ENCODE measurements around the gene PRDM11.

PRDM11 gene

GRCh38 chr11:45174168-45174835 is 27.9 kb downstream of the PRDM11 start:
- DNase-seq (ENCODE audit: low read depth in 1 of 2, low spot score in 1 of 2): no peak

GRCh38 chr11:45174963-45175362 is 28.5 kb downstream of the PRDM11 start:
- DNase-seq (ENCODE audit: low read depth in 1 of 2, low spot score in 1 of 2): no peak

- no peak for DNase-seq (ENCODE audit: low read depth in 1 of 2, low spot score in 1 of 2)
Measured at GRCh38 chr11:45176996-45177395, 30.6 kb downstream of the PRDM11 start.

GRCh38 chr11:45178223-45178622 is 31.8 kb downstream of the PRDM11 start:
- DNase-seq (ENCODE audit: low read depth in 1 of 2, low spot score in 1 of 2): no peak

GRCh38 chr11:45178890-45179671 is 32.6 kb downstream of the PRDM11 start:
- no peak for DNase-seq (ENCODE audit: low read depth in 1 of 2, low spot score in 1 of 2)

- no peak for DNase-seq (ENCODE audit: low read depth in 1 of 2, low spot score in 1 of 2)
Measured at GRCh38 chr11:45179686-45180178, 33.3 kb downstream of the PRDM11 start.

GRCh38 chr11:45180179-45180847 is 33.9 kb downstream of the PRDM11 start:
- no peak for DNase-seq (ENCODE audit: low read depth in 1 of 2, low spot score in 1 of 2)

GRCh38 chr11:45180848-45181192 is 34.4 kb downstream of the PRDM11 start:
- no peak for DNase-seq (ENCODE audit: low read depth in 1 of 2, low spot score in 1 of 2)

- no peak for DNase-seq (ENCODE audit: low read depth in 1 of 2, low spot score in 1 of 2)
Measured at GRCh38 chr11:45181193-45181888, 34.9 kb downstream of the PRDM11 start.

GRCh38 chr11:45181889-45182550 is 35.6 kb downstream of the PRDM11 start:
- no peak for DNase-seq (ENCODE audit: low read depth in 1 of 2, low spot score in 1 of 2)

GRCh38 chr11:45182902-45183301 is 36.5 kb downstream of the PRDM11 start:
- no peak for DNase-seq (ENCODE audit: low read depth in 1 of 2, low spot score in 1 of 2)

- no peak for DNase-seq (ENCODE audit: low read depth in 1 of 2, low spot score in 1 of 2)
Measured at GRCh38 chr11:45184640-45185039, 38.2 kb downstream of the PRDM11 start.

GRCh38 chr11:45185228-45185729 is 38.8 kb downstream of the PRDM11 start:
- no peak for DNase-seq (ENCODE audit: low read depth in 1 of 2, low spot score in 1 of 2)

- DNase-seq (ENCODE audit: low read depth in 1 of 2, low spot score in 1 of 2): no peak
Measured at GRCh38 chr11:45187375-45187774, 40.9 kb downstream of the PRDM11 start.

GRCh38 chr11:45188127-45188526 is 41.7 kb downstream of the PRDM11 start:
- no peak for DNase-seq (ENCODE audit: low read depth in 1 of 2, low spot score in 1 of 2)

GRCh38 chr11:45189230-45189629 is 42.8 kb downstream of the PRDM11 start:
- no peak for DNase-seq (ENCODE audit: low read depth in 1 of 2, low spot score in 1 of 2)

- no peak for DNase-seq (ENCODE audit: low read depth in 1 of 2, low spot score in 1 of 2)
Measured at GRCh38 chr11:45193695-45194094, 47.3 kb downstream of the PRDM11 start.

- no peak for DNase-seq (ENCODE audit: low read depth in 1 of 2, low spot score in 1 of 2)
Measured at GRCh38 chr11:45204761-45205160, 58.3 kb downstream of the PRDM11 start.

- DNase-seq (ENCODE audit: low read depth in 1 of 2, low spot score in 1 of 2): no peak
Measured at GRCh38 chr11:45205978-45206377, 59.5 kb downstream of the PRDM11 start.

- no peak for DNase-seq (ENCODE audit: low read depth in 1 of 2, low spot score in 1 of 2)
Measured at GRCh38 chr11:45208135-45208534, 61.7 kb downstream of the PRDM11 start.

Measured in activated T-helper 1 cell treated with anti-CD3 and anti-CD28 coated beads, Interleukin-2, amount 50 U/mL, for 16 hours (primary cell).